Heart left ventricle (tissue), 16 donors: ENCODE data around the gene FAM124A. TPM values are rescaled to one million over a fixed set of nuclear protein-coding genes. Genes with fewer than 3 reads are reported as not detected.

Experiments used
- ATAC-seq, 4 donors: fragments of 200-7000 bp; cut with Tn5 transposase; one replicate each; pipeline ENCODE4 v1.9.1; 2020 to 2022; ENCODE audit warnings: moderate library complexity in 4 of 4, mild to moderate bottlenecking in 3 of 4, moderate number of reproducible peaks in 1 of 4
- DNase-seq, 5 donors: peaks; one replicate each; pipeline ENCODE4 v3.0.0-alpha.2; 2020
- H3K27ac ChIP-seq, 12 donors: fragments of 200-600 bp; sonication (generic) in 4 of 12; one replicate each; pipeline versions ENCODE4 v1.5.0 to v1.8.0; 2016 to 2022; ENCODE audit warnings: mild to moderate bottlenecking in 2 of 12
- H3K27me3 ChIP-seq, 9 donors: fragments of 200-600 bp; sonication (generic) in 2 of 9; one replicate each; pipeline versions ENCODE4 v1.5.1 to v1.8.0; 2016 to 2022; ENCODE audit warnings: mild to moderate bottlenecking in 3 of 9
- H3K36me3 ChIP-seq, 9 donors: fragments of 200-600 bp; sonication (generic) in 2 of 9; one replicate each; pipeline versions ENCODE4 v1.5.0 to v1.8.0; 2018 to 2022; ENCODE audit warnings: mild to moderate bottlenecking in 2 of 9
- H3K4me1 ChIP-seq, 12 donors: fragments of 200-600 bp; sonication (generic) in 4 of 12; one replicate each; pipeline versions ENCODE4 v1.5.0 to v1.8.0; 2016 to 2022; ENCODE audit warnings: mild to moderate bottlenecking in 3 of 12
- H3K4me3 ChIP-seq, 12 donors: fragments of 200-600 bp; sonication (generic) in 4 of 12; one replicate each; pipeline versions ENCODE4 v1.5.0 to v1.8.0; 2017 to 2022; ENCODE audit warnings: mild to moderate bottlenecking in 9 of 12, moderate library complexity in 4 of 12
- H3K9me3 ChIP-seq, 12 donors: fragments of 200-600 bp; sonication (generic) in 4 of 12; one replicate each; pipeline versions ENCODE4 v1.5.0 to v1.8.0; 2016 to 2022; ENCODE audit warnings: mild to moderate bottlenecking in 1 of 12
- POLR2A ChIP-seq, 2 donors: fragments of 450-650 bp; IDR thresholded peaks; one replicate each; pipeline ENCODE4 v1.6.1; 2017; ENCODE audit warnings: antibody characterized with exemption in 2 of 2, mild to moderate bottlenecking in 2 of 2, moderate library complexity in 2 of 2
- WGBS, 4 donors: extraction: QIAGEN DNeasy Blood & Tissue Kit in 2 of 4; methylation state at CpG; one replicate each; pipeline versions ENCODE4 v1.1.5 to v1.1.7; 2013 to 2018; 5-methylcytosine and 5-hydroxymethylcytosine counted together
- intact Hi-C, 10 donors: fragments of 100-400 bp; cut with DNase I; formaldehyde crosslinking; loops; one replicate each; pipeline versions ENCODE4 v1.11.1 to v1.14.2; 2022
- polyA plus RNA-seq, 2 donors: library from polyadenylated mRNA; stranded (reverse); fragments of 200-250 nt; gene quantifications; one replicate each; pipeline ENCODE4 v1.2.3, GENCODE V29; 2013
- total RNA-seq, 9 donors: library from RNA; depleted of rRNA in 2 of 9; stranded (reverse); fragments of >200 nt in 2 of 9; fragmentation: NEBNext Ultra II Directional in 3 of 9; extraction: Animal tissue kit (Norgen Biotek cat#: 25700) in 3 of 9; gene quantifications; one replicate each; pipeline versions ENCODE4 v1.1.0 to v1.2.4, GENCODE V29; 2016 to 2023
- TF ChIP-seq, protein P1 (sequence below), 12 donors: fragments of 200-600 bp; sonication (generic) in 4 of 12; IDR thresholded peaks; one replicate each; pipeline versions ENCODE4 v1.5.0 to v1.8.0; 2018 to 2022; ENCODE audit warnings: antibody characterized with exemption in 12 of 12, mild to moderate bottlenecking in 5 of 12
- donor health status: ischemic (EF 13 %, LVEDD 7.1; RV severe dilation, severe dysfunction).
- donor health status: healthy with polysubstance abuse.
- donor health status: DM: no; HTN: yes; CAD: no.
- donor health status: DM: no; HTN: no; CAD: no.
- donor health status: ischemic (EF 25% LVEDD 6.9; RV normal size, moderate dysfunction).
- donor health status: ischemic (EF 25% LVEDD 5.7; RV mildly dilated, moderate dysfunction).
- donor health status: healthy.
- donor health status: DM: yes; HTN: yes; CAD: no.
- donor health status: ischemic (EF 35%, LVEDD 5.7; RV mildly dilated, moderate dysfunction).
- donor health status: nonischemic (EF 11% LVEDD 7.7; RV severe dilation, severe dysfunction).
- donor health status: DM: yes; HTN: yes; CAD: no.
- donor health status: PGD.
- donor health status: ischemic (EF 29% LVEDD 5.4; RV normal size, mild dysfunction).
- donor health status: nonischemic (EF 23%, LVEDD 6.1; RV moderate dilation, normal function).

The FAM124A gene
- total and polyA plus RNA-seq, 11 donors: 4.1 to 16.8 (median 6.9) TPM

DNA sequence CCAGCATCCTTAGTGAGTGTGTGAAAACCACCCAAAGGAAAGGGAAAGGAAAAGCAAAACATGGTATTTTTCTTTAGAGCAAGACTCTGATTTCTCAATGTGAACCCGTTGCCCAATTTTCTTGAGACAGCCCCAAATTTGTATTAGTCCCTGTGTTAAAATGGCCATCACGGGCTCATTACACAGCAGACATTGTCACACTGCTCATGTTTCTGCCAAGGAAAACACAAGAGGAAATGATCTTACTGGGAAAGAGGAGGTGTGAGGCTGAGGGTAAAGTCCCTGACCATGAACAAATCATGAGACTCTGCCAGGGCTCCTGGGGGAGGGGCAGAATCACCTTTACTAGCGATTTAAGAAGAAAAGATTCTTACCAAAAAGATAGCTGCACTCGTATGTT lies 54.4 kb downstream of the FAM124A start:
- peaks cover 0 to 8% (median 0%) of the 10 kb centered on the region in 9 donors for H3K36me3 ChIP-seq
- peak overlapping the region in 3 of 12 donors; percentile 25 to 61 (median 40) for H3K27ac ChIP-seq
- 27 to 39% (median 36%) methylated on average over 4 of the region's 4 CpGs for WGBS, 4 donors
- H3K4me3 ChIP-seq: no peak overlapping the region
- DNase-seq: no peak
- intact Hi-C loops: no loop called here
- peak in 2 of 4 donors; percentile 47 to 49 for ATAC-seq
- no peaks in the 10 kb centered on the region for H3K27me3 ChIP-seq
- peaks cover 0 to 52% (median 12%) of the 10 kb centered on the region in 12 donors for H3K4me1 ChIP-seq
- TF ChIP-seq, protein P1, sequence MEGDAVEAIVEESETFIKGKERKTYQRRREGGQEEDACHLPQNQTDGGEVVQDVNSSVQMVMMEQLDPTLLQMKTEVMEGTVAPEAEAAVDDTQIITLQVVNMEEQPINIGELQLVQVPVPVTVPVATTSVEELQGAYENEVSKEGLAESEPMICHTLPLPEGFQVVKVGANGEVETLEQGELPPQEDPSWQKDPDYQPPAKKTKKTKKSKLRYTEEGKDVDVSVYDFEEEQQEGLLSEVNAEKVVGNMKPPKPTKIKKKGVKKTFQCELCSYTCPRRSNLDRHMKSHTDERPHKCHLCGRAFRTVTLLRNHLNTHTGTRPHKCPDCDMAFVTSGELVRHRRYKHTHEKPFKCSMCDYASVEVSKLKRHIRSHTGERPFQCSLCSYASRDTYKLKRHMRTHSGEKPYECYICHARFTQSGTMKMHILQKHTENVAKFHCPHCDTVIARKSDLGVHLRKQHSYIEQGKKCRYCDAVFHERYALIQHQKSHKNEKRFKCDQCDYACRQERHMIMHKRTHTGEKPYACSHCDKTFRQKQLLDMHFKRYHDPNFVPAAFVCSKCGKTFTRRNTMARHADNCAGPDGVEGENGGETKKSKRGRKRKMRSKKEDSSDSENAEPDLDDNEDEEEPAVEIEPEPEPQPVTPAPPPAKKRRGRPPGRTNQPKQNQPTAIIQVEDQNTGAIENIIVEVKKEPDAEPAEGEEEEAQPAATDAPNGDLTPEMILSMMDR (IDR thresholded peaks at IDR 0.05): no peak
- TF ChIP-seq POLR2A (IDR thresholded peaks at IDR 0.05): no peak
- no peaks in the 10 kb centered on the region for H3K9me3 ChIP-seq

DNA sequence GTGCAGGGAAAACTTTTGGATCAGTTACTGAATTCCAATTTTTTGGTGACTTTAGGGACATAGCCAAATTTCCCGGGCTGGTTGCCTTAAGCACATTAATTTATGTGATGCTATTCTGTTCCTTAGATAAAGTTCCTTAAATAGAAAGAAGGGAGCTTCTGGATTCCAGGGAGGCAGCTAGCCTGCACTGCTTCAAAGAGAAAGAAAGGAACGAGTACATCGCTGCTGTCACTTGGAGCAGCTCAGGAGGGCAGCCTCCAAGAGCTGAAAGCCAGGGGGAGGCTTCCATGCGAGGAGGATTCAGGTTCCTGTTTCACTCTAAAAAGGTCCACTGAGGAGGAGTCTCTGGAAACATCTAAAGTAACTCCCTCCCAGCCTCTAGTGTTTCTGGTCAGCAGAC lies 55.7 kb downstream of the FAM124A start:
- peak in 1 of 4 donors; percentile 28 for ATAC-seq
- H3K27ac ChIP-seq: peak overlapping the region in 2 of 12 donors; percentile 33 to 61

DNA sequence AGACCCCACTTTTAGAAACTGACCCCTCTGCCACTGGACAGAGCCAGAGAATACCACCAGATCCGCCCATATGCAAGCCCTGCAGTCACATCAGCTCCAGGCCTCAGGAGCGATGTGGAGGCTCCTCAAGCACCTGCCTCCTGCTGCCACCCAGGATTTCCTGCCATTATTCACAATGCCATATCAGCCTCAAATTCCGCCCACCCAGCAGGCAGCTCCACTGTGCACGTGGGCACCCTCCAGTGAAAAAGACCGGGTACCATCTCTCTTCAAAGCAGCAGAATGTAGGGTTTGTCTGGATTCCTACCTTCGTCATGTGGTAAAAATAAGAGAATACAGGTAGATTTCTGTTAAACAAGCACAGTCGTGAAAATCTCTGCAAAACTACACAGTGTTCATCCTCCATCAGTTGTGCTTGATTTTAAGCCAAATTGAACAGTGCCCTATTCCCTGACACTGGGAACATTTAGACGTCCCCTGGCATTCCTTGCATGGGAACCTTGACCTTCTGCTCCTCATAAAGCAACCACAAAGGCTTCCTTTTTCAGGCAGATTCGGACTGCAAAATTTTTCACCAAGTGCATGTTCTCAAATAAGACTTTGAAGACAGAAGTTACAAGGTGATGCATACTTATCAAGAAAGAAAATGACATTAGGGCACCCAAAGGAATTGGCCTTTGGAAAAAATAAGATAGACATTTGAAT lies 56.4 kb downstream of the FAM124A start:
- peaks cover 0 to 57% (median 12%) of the 10 kb centered on the region in 12 donors for H3K4me1 ChIP-seq
- peaks cover 0 to 8% (median 0%) of the 10 kb centered on the region in 9 donors for H3K36me3 ChIP-seq
- peak overlapping the region in 2 of 12 donors; percentile 33 to 61 for H3K27ac ChIP-seq
- H3K9me3 ChIP-seq: no peaks in the 10 kb centered on the region
- intact Hi-C loops: no loop called here
- no peak for DNase-seq
- no peak overlapping the region for H3K4me3 ChIP-seq
- TF ChIP-seq, protein P1 (IDR thresholded peaks at IDR 0.05): no peak
- no peak for TF ChIP-seq POLR2A (IDR thresholded peaks at IDR 0.05)
- 67 to 78% (median 72%) methylated on average over 9 of the region's 9 CpGs for WGBS, 4 donors
- no peaks in the 10 kb centered on the region for H3K27me3 ChIP-seq
- no peak for ATAC-seq

More for the DNA sequence above, 55.7 kb downstream of the FAM124A start:
- Histone ChIP-seq H3K27me3 (no peaks in the 10 kb centered on the region), H3K9me3 (no peaks in the 10 kb centered on the region), H3K4me3 (no peak overlapping the region), H3K36me3 (peaks cover 0 to 8% (median 0%) of the 10 kb centered on the region in 9 donors), H3K4me1 (peaks cover 0 to 56% (median 12%) of the 10 kb centered on the region in 12 donors)
- DNase-seq: no peak
- 40 to 70% (median 52%) methylated on average over 4 of the region's 4 CpGs for WGBS, 4 donors
- intact Hi-C loops: no loop called here
- no peak for TF ChIP-seq POLR2A (IDR thresholded peaks at IDR 0.05)
- TF ChIP-seq, protein P1 (IDR thresholded peaks at IDR 0.05): no peak

DNA sequence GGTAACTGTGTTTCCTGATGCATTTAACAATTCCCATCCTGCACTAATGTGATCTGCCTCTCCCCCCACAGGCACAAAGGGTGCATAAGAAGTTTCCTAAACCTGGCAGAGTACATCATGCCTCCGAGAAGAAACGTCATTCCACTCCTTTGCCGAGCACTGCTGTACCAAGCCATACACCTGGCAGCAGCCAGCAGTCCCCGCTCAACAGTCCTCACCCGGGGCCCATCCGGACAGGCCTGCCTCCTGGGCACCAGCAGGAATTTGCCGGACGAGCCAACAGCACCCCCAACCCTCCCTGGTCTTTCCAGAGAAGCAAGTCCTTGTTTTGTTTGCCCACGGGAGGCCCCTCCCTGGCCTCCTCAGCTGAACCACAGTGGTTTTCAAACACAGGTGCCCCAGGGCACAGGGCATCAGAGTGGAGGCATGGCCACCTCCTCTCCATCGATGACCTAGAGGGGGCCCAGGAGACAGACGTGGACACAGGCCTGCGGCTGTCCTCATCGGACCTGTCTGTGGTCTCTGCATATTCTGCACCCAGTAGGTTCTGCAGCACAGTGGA lies 58.3 kb downstream of the FAM124A start:
- Histone ChIP-seq H3K4me1 (peaks cover 0 to 53% (median 10%) of the 10 kb centered on the region in 12 donors), H3K27ac (peak overlapping the region in 1 of 12 donors; percentile 13), H3K4me3 (no peak overlapping the region), H3K9me3 (no peaks in the 10 kb centered on the region), H3K27me3 (no peaks in the 10 kb centered on the region), H3K36me3 (peaks cover 0 to 8% (median 0%) of the 10 kb centered on the region in 9 donors)
- 56 to 69% (median 62%) methylated on average over 9 to 13 of the region's 13 CpGs for WGBS, 4 donors
- no peak for DNase-seq
- ATAC-seq: peak in 2 of 4 donors; percentile 35 to 60
- no peak for TF ChIP-seq POLR2A (IDR thresholded peaks at IDR 0.05)
- TF ChIP-seq, protein P1 (IDR thresholded peaks at IDR 0.05): no peak
- intact Hi-C loops: loop anchor here in 5 of 10 donors (5.0 kb wide), 2 partner anchors 53 to 58 kb away; partner anchors contain the start of gene FAM124A (in 4 of the 5)
